IPS-15b (cell line): ENCODE measurements around the gene CHRFAM7A.
"Not testable (repeated sequence)": the region's sequence is repeated elsewhere in the genome, so short reads cannot be mapped to it uniquely, and the experiment has no call there.

Source experiments
- H3K27me3 ChIP-seq: one replicate; pipeline ENCODE4 v1.6.1; 2013; ENCODE audit warnings: low read length; ENCODE audit not compliant: control insufficient read depth, insufficient read depth
- H3K36me3 ChIP-seq: one replicate; pipeline ENCODE4 v1.6.1; 2013; ENCODE audit warnings: low read length; ENCODE audit not compliant: control insufficient read depth, insufficient read depth
- H3K4me1 ChIP-seq: one replicate; pipeline ENCODE4 v1.6.1; 2013; ENCODE audit warnings: mild to moderate bottlenecking, low read length; ENCODE audit not compliant: control insufficient read depth, insufficient read depth
- H3K4me3 ChIP-seq: one replicate; pipeline ENCODE4 v1.5.1; 2013; ENCODE audit warnings: low read depth, low read length
- H3K9ac ChIP-seq: one replicate; pipeline ENCODE4 v1.6.1; 2013; ENCODE audit warnings: low read depth, mild to moderate bottlenecking, low read length
- H3K9me3 ChIP-seq: one replicate; pipeline ENCODE4 v1.6.1; 2013; ENCODE audit warnings: mild to moderate bottlenecking, low read length; ENCODE audit not compliant: control insufficient read depth, insufficient read depth

The CHRFAM7A gene

DNA sequence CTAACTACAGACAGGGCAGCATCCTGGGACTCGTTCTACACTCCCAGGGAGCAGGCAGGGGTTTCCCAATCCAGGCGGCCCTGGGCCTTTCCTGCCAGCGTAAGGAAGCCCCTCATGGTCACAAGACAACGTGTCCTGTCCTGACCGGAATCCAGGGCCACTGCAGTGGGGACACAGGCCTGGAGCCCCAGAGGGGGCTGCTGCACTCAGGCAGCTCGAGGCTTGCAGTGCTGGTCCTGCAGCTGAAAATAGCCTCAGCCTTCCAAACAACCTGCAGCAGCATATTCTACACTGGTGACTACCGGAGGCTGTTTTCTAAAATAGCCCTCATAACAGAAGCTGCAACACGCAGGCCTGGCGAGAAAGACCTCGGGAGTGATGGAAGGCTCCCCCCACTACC, 18.5 kb downstream of the CHRFAM7A start:
- H3K9me3 ChIP-seq, H3K27me3 ChIP-seq, H3K36me3 ChIP-seq, H3K9ac ChIP-seq, H3K4me3 ChIP-seq, H3K4me1 ChIP-seq: not testable (repeated sequence)

DNA sequence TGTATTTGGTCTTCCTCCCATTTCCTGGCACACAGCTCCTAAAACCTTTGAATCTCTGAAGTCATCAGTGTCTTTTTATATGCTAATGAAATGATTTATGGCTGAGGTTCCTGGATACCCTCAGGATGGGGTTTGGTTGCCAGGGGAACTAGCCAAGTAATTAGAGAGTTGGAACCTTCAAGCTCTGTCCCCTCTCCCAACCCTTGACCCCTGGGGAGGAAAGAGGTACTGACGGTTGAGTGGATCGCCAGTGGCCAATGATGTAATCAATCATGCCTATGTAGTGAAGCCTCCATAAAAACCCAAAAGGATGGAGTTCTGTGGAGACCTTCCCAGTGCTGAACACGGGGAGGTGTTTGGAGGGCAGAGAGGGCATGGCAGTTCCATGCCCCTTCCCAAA, 25.1 kb downstream of the CHRFAM7A start:
- not testable (repeated sequence) for H3K27me3 ChIP-seq, H3K4me3 ChIP-seq, H3K9ac ChIP-seq, H3K36me3 ChIP-seq, H3K9me3 ChIP-seq, H3K4me1 ChIP-seq

DNA sequence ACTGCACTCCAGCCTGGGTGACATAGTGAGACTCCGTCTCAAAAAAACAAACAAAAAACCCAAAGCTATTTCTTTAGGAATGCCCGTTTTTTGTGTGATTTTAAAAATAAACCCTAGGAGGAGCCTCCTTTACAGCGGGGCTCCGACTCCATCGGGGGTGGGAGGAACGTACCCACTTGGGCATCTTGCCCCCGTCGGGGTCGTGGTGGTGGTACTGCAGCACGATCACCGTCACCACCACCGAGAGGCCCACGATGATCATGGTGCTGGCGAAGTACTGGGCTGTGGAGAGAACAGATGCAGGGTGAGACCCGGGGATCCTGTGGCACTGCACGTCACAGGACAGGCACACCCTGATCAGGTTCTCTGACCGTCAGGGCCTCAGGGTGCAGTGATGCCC, 26.1 kb downstream of the CHRFAM7A start:
- not testable (repeated sequence) for H3K36me3 ChIP-seq, H3K27me3 ChIP-seq, H3K4me1 ChIP-seq, H3K4me3 ChIP-seq, H3K9ac ChIP-seq, H3K9me3 ChIP-seq

DNA sequence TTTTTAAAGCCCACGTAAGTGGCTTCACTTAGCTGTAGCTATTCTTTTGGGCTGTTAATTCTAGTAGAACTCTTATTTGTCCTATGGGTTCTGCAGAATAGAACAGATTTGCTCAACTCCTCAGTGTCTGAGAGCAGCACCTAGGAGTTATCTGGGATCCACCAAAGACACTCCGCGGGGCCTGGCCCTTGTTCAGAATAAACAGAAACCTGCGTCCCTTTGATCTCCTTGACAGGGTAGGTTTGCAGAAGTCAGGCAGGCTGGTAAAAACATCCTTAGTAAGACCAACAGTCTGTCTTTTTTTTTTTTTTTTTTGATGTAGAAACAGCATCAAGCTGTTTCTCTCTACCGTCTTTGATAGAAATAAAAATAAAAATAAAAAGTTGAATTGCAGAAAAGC, 31.9 kb downstream of the CHRFAM7A start:
- H3K27me3 ChIP-seq, H3K4me1 ChIP-seq, H3K9me3 ChIP-seq, H3K36me3 ChIP-seq, H3K9ac ChIP-seq, H3K4me3 ChIP-seq: not testable (repeated sequence)

DNA sequence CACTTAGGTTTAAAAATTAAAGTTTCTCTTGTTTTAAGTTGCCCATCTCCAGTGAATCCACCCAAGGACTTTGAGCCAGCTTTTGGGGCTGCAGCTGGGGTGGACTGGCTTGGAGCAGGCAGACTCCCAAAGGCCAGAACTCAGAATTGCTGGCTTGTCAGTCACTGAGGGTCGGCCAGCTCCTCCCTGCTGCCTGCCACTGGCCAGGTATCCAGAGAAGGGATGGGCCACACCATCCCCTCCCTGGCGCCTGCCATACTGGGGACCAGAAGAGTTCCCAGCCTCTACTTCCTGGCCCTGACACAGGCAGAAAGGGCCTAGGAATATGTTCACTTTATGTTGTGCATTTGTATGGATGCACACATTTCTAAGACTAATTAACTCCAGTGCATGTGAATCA, 32.4 kb downstream of the CHRFAM7A start:
- not testable (repeated sequence) for H3K4me1 ChIP-seq, H3K9me3 ChIP-seq, H3K4me3 ChIP-seq, H3K9ac ChIP-seq, H3K27me3 ChIP-seq, H3K36me3 ChIP-seq

DNA sequence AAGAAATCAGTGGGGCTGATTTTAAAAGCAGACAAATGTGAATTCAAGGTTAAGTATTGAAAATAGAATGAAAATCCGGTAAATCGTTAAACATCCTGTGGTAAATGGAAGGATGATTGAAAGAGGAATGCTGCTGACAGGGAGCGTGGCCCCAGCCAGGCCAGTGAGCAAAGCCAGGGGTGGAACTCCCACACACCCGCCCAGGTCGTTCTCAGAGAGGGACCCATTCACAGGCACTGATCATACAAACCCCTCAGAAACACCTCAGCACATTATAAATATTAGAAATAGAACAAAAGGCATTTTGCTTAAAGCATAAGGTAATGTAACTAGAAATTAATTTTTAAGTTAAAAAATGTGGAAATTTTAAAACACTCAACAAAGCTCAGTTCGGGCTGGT, 38.3 kb downstream of the CHRFAM7A start:
- not testable (repeated sequence) for H3K27me3 ChIP-seq, H3K9me3 ChIP-seq, H3K36me3 ChIP-seq, H3K4me1 ChIP-seq, H3K4me3 ChIP-seq, H3K9ac ChIP-seq

DNA sequence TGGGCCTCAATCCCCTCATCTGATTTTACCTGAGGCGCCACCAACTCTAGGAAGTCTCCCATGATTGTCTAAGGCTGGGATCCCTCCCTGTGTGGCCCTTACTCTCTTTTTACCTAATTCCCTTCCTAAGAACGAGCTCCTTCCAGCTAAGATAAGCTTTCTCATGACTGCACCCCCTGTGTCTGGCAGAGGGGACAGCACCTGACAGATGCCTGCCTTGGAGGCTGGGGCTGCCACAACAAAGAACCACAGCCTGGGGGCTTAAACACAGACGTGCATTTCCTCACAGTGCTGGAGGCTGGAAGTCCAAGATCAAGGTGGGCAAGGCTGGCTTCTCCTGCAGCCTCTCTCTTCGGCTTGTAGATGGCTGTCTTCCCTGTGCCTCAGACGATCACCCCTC, 43.5 kb downstream of the CHRFAM7A start:
- H3K9ac ChIP-seq, H3K27me3 ChIP-seq, H3K9me3 ChIP-seq, H3K36me3 ChIP-seq, H3K4me1 ChIP-seq, H3K4me3 ChIP-seq: not testable (repeated sequence)

DNA sequence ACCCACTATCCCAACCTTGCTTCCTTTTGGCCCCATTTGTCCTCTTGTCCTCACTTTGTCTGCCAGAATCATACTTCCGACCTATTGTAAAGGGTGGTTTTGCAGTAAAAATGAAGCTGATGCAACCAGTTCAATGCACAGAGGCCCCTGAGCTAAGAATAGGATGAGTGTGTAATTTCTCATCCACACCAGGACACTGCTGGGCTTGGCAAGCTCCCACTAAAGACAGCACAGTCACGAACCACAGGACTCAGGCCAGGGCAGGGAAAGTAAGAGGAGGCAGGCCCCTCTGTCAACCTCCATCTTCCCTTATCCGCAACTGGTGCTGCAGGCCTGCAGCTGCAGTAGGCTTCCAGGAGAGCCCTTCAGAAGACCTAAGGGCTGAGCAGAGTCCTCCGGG, 56.8 kb downstream of the CHRFAM7A start:
- not testable (repeated sequence) for H3K9ac ChIP-seq, H3K36me3 ChIP-seq, H3K9me3 ChIP-seq, H3K27me3 ChIP-seq, H3K4me3 ChIP-seq, H3K4me1 ChIP-seq

DNA sequence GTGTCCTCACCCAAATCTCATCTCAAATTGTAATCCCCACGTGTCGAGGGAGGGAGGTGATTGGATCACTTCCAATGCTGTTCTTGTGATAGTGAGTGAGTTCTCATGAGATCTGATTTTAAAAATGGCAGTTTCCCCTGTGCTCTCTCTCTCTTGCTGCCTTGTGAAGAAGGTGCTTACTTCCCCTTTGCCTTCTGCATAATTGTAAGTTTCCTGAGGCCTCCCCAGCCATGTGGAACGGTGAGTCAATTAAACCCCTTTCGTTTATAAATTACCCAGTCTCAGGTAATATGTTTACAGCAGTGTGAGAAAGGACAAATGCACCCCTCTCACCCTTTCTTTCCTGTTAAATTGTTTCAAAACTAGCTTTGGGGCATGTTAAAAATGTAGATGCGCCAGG, 59.2 kb downstream of the CHRFAM7A start:
- not testable (repeated sequence) for H3K9ac ChIP-seq, H3K36me3 ChIP-seq, H3K4me1 ChIP-seq, H3K27me3 ChIP-seq, H3K4me3 ChIP-seq, H3K9me3 ChIP-seq

DNA sequence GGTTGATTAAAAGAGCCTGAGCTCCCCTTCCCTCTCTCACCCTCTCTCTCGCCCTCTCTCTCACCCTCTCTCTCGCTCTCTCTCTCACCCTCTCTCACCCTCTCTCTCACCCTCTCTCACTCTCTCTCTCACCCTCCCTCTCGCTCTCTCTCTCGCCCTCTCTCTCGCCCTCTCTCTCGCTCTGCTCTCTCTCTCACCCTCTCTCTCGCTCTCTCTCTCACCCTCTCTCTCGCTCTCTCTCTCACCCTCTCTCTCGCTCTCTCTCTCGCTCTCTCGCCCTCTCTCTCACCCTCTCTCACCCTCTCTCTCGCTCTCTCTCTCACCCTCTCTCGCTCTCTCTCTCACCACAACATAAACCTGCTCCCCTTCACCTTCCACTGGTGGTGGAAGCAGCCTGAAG, 67.2 kb downstream of the CHRFAM7A start:
- not testable (repeated sequence) for H3K36me3 ChIP-seq, H3K9me3 ChIP-seq, H3K27me3 ChIP-seq, H3K4me1 ChIP-seq
- H3K9ac ChIP-seq = peak overlapping the region; percentile 14
- peak overlapping the region; percentile 56 for H3K4me3 ChIP-seq

DNA sequence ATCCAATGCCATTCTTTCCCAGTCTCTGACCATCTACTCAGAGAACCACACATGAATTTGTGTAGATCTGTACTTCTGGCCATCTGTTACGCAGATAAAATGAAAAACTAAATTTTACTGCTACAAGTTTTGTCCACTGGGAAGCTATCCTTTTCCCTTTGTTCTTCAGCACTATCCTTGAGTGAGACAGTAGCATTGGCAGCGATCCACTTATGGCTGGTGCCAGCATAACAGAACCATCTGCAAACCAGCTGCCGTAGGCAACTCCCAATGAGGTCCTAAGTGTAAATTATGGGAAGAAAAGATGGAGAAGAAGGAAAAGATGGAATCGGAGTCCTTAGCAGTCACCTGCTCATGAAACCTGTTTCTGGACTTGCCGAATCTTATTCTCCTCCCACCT, 72.3 kb downstream of the CHRFAM7A start:
- H3K4me3 ChIP-seq, H3K4me1 ChIP-seq, H3K36me3 ChIP-seq, H3K27me3 ChIP-seq, H3K9ac ChIP-seq, H3K9me3 ChIP-seq: not testable (repeated sequence)

DNA sequence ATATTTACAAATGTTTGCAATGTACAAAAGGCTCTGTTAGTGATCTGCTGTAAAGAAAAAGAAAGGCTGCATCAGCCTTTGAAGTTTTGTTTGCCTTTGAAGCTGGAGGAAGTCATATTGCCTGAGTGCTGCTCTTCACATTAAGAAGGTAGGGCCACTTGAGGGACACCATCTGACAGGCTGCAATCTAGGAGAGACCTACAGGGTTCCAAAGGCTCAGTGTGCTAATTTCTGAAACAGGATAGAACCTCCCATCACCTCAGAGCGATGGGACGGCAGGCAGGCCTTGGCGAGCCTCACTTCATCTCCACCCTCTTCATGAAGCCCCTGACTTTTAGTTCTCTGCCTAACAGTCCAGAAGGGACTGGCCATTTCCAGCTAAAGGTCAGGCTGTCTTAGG, 77.6 kb downstream of the CHRFAM7A start:
- not testable (repeated sequence) for H3K9me3 ChIP-seq, H3K36me3 ChIP-seq, H3K4me1 ChIP-seq, H3K27me3 ChIP-seq, H3K9ac ChIP-seq, H3K4me3 ChIP-seq

DNA sequence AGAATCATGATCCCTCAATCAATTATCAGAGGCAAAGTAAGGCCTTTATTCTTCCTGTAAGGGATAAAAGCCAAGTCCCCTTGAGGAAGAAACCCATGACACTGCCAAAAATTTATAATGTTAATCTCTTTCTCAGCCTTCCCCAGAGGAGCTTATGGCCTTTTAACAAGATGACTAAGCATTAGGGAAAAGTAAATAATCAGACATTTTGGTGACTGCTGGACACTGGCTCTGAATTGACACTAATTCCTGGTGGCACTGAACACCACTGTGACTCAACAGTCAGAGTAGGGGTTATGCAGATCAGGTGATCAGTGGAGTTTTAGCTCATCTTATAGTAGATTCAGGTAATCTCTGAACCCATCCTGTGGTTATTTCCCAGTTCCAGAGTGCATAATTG, 82.8 kb downstream of the CHRFAM7A start:
- not testable (repeated sequence) for H3K36me3 ChIP-seq, H3K9me3 ChIP-seq, H3K4me3 ChIP-seq, H3K27me3 ChIP-seq, H3K4me1 ChIP-seq, H3K9ac ChIP-seq
